ENCODE data around the gene CEP120.
"Not testable (repeated sequence)": the region's sequence is repeated elsewhere in the genome, so short reads cannot be mapped to it uniquely, and the experiment has no call there.

The CEP120 gene

GRCh38 chr5:123438244-123438643, 15.0 kb upstream of the CEP120 start:
- peak in 1 of 2 donors; percentile 7 for DNase-seq

- DNase-seq, result no peak
These were observed 13.0 kb upstream of the CEP120 start for GRCh38 chr5:123436201-123436600.

GRCh38 chr5:123434796-123435195, 11.6 kb upstream of the CEP120 start:
- no peak for DNase-seq

- DNase-seq, result no peak
These were observed 10.4 kb upstream of the CEP120 start for GRCh38 chr5:123433596-123433995.

GRCh38 chr5:123430441-123430840, 7.2 kb upstream of the CEP120 start:
- DNase-seq, result not testable (repeated sequence)

- no peak for DNase-seq
These were observed 6.8 kb upstream of the CEP120 start for GRCh38 chr5:123429993-123430392.

- DNase-seq, result no peak
These were observed 6.2 kb upstream of the CEP120 start for GRCh38 chr5:123429221-123429954.

GRCh38 chr5:123428521-123429220, 5.5 kb upstream of the CEP120 start:
- DNase-seq, result no peak

GRCh38 chr5:123427281-123427680, 4.1 kb upstream of the CEP120 start:
- DNase-seq, result no peak

- DNase-seq, result no peak
These were observed 2.2 kb upstream of the CEP120 start for GRCh38 chr5:123425431-123425830.

- peak in 1 of 2 donors; percentile 8 for DNase-seq
These were observed 548 bp downstream of the CEP120 start for GRCh38 chr5:123422433-123423277.

GRCh38 chr5:123421773-123422172, 1.4 kb downstream of the CEP120 start:
- DNase-seq, result no peak

GRCh38 chr5:123414974-123415373, 8.2 kb downstream of the CEP120 start:
- no peak for DNase-seq

- no peak for DNase-seq
These were observed 11.0 kb downstream of the CEP120 start for GRCh38 chr5:123412206-123412605.

- DNase-seq, result not testable (repeated sequence)
These were observed 21.2 kb downstream of the CEP120 start for GRCh38 chr5:123401999-123402398.

- no peak for DNase-seq
These were observed 21.9 kb downstream of the CEP120 start for GRCh38 chr5:123401320-123401719.

GRCh38 chr5:123400870-123401291, 22.3 kb downstream of the CEP120 start:
- DNase-seq, result not testable (repeated sequence)

GRCh38 chr5:123398058-123398733, 25.0 kb downstream of the CEP120 start:
- no peak for DNase-seq

GRCh38 chr5:123397538-123397937, 25.7 kb downstream of the CEP120 start:
- no peak for DNase-seq

- DNase-seq, result no peak
These were observed 32.2 kb downstream of the CEP120 start for GRCh38 chr5:123391009-123391408.

GRCh38 chr5:123389794-123390193, 33.4 kb downstream of the CEP120 start:
- no peak for DNase-seq

GRCh38 chr5:123387313-123387712, 35.9 kb downstream of the CEP120 start:
- no peak for DNase-seq

- no peak for DNase-seq
These were observed 41.0 kb downstream of the CEP120 start for GRCh38 chr5:123382252-123382651.

Measured in stimulated activated CD4-positive, alpha-beta T cell treated with anti-CD3 and anti-CD28 coated beads, Interleukin-2, amount 100 ng/mL, for 24 hours (primary cell).